Endothelial cell of umbilical vein (primary cell): Measurements from ENCODE around the gene BLTP2. TPM values are rescaled to one million over a fixed set of nuclear protein-coding genes. Genes with fewer than 3 reads are reported as not detected.

Experiments used
- BruUV-seq: library from RNA; stranded (reverse); fragments of 400-500 nt; replicated peaks from 2 replicates; lab custom pipeline; 2021; lab: Mats Ljungman, UMichigan
- CTCF ChIA-PET: fragments of 300-600, 350-600 bp; sonication (Branson Sonifier 250); formaldehyde crosslinking; loops from one replicate; lab custom pipeline; 2021; ENCODE audit warnings: antibody characterized with exemption, inconsistent platforms; lab: Charles Lee
- POLR2A ChIA-PET: fragments of 300-600, 350-600 bp; sonication (Branson Sonifier 250); formaldehyde crosslinking; loops from one replicate; lab custom pipeline; 2021; ENCODE audit warnings: antibody characterized with exemption, inconsistent platforms; lab: Charles Lee
- DNase-seq: peaks from one replicate; pipeline ENCODE4 v3.0.0-alpha.2; 2011; ENCODE audit warnings: low read depth, low spot score
- FAIRE-seq: peaks from 2 replicates; lab custom pipeline; 2011; peaks lifted over from hg19 to GRCh38; lab: Jason Lieb, UNC
- H2AFZ ChIP-seq: 2 replicates; pipeline ENCODE4 v1.6.0; 2012; ENCODE audit warnings: low read depth, low read length, control low read depth, inconsistent platforms
- H3K27ac ChIP-seq: 2 replicates; pipeline ENCODE4 v1.5.1; 2011; ENCODE audit warnings: low read depth, mild to moderate bottlenecking, control low read depth, low read length, moderate library complexity; ENCODE audit not compliant: insufficient read depth
- H3K27me3 ChIP-seq, 2 experiments: 2 replicates each; pipeline versions ENCODE4 v1.6.0 to v1.6.1; 2011; ENCODE audit warnings: low read length in 2 of 2, mixed read lengths in 1 of 2; ENCODE audit not compliant: control insufficient read depth in 2 of 2, insufficient read depth in 2 of 2
- H3K36me3 ChIP-seq, 2 experiments: 2 replicates in 1 of 2; 3 replicates in 1 of 2; pipeline ENCODE4 v1.5.1; 2011; ENCODE audit warnings: low read length in 2 of 2, mild to moderate bottlenecking in 1 of 2, moderate library complexity in 1 of 2; ENCODE audit not compliant: control insufficient read depth in 2 of 2, insufficient read depth in 2 of 2; ENCODE audit errors: extremely low read depth in 1 of 2
- H3K4me1 ChIP-seq: 3 replicates; pipeline ENCODE4 v1.5.1; 2011; ENCODE audit warnings: mild to moderate bottlenecking, low read length; ENCODE audit not compliant: control insufficient read depth, insufficient read depth; ENCODE audit errors: extremely low read depth
- H3K4me2 ChIP-seq: 2 replicates; pipeline ENCODE4 v1.6.1; 2011; ENCODE audit warnings: low read length, control low read depth, mixed read lengths; ENCODE audit not compliant: insufficient read depth
- H3K4me3 ChIP-seq, 3 experiments: fragments of 200-600 bp in 1 of 3; sonication (generic), shearing (Covaris generic) in 1 of 3; replicated peaks in 1 of 3; 2 replicates each; pipeline ENCODE4 v1.5.1; 2011 to 2016; ENCODE audit warnings: control low read depth in 3 of 3, low read length in 3 of 3, mild to moderate bottlenecking in 2 of 3, inconsistent platforms in 1 of 3, low read depth in 1 of 3, moderate library complexity in 1 of 3; ENCODE audit not compliant: insufficient read depth in 1 of 3
- H3K79me2 ChIP-seq: 2 replicates; pipeline ENCODE4 v1.6.0; 2012; ENCODE audit warnings: low read length, inconsistent platforms; ENCODE audit not compliant: control insufficient read depth, insufficient read depth
- H3K9ac ChIP-seq: replicated peaks from 2 replicates; pipeline ENCODE3; 2011; ENCODE audit warnings: low read length, control low read depth; ENCODE audit not compliant: insufficient read depth; ENCODE audit errors: extremely low read depth
- H3K9me1 ChIP-seq: replicated peaks from 3 replicates; pipeline ENCODE4 v1.6.0; 2011; ENCODE audit warnings: mild to moderate bottlenecking, low read length; ENCODE audit not compliant: control insufficient read depth, insufficient read depth; ENCODE audit errors: extremely low read depth
- H3K9me3 ChIP-seq: replicated peaks from 2 replicates; pipeline ENCODE4 v1.5.1; 2012; ENCODE audit warnings: low read length, inconsistent platforms; ENCODE audit not compliant: control insufficient read depth, insufficient read depth
- H4K20me1 ChIP-seq: replicated peaks from 2 replicates; pipeline ENCODE3; 2011; ENCODE audit warnings: mild to moderate bottlenecking, low read length; ENCODE audit not compliant: control insufficient read depth, insufficient read depth; ENCODE audit errors: extremely low read depth
- CTCF ChIP-seq, 2 donors: IDR thresholded peaks; 1 replicate in 1 of 2; 2 replicates in 1 of 2; pipeline ENCODE4 v1.5.1; 2011; ENCODE audit warnings: low read length in 2 of 2, mild to moderate bottlenecking in 2 of 2, moderate library complexity in 2 of 2, control low read depth in 1 of 2, inconsistent platforms in 1 of 2, low read depth in 1 of 2; ENCODE audit not compliant: insufficient read depth in 1 of 2; ENCODE audit errors: extremely low read depth in 1 of 2
- EZH2 ChIP-seq: IDR thresholded peaks from 2 replicates; pipeline ENCODE4 v1.6.1; 2012; ENCODE audit warnings: borderline replicate concordance, low read depth, mild to moderate bottlenecking, moderate library complexity, low read length, inconsistent platforms; ENCODE audit not compliant: severe bottlenecking
- GATA2 ChIP-seq: IDR thresholded peaks from 2 replicates; pipeline ENCODE4 v1.7.0; 2011; ENCODE audit warnings: low read depth, mild to moderate bottlenecking, moderate library complexity, mixed read lengths, low read length; ENCODE audit not compliant: insufficient read length, insufficient read depth
- MYC ChIP-seq: IDR thresholded peaks from one replicate; pipeline ENCODE4 v1.6.1; 2011; ENCODE audit warnings: mild to moderate bottlenecking, low read depth, low read length
- POLR2A ChIP-seq: IDR thresholded peaks from 2 replicates; pipeline ENCODE4 v1.6.1; 2012; ENCODE audit warnings: low read depth, mild to moderate bottlenecking, control low read depth, low read length
- dilution Hi-C: fragments of 300-500 bp; cut with MboI; formaldehyde crosslinking; loops from one replicate; pipeline ENCODE4 v1.15.0; 2019; ENCODE audit warnings: low sequenced_read_pairs; ENCODE audit not compliant: extremely low pct_ligation_motif_present
- intact Hi-C: fragments of 100-400 bp; cut with micrococcal nuclease; formaldehyde crosslinking; loops from one replicate; pipeline ENCODE4 v1.10.0; 2022
- polyA plus RNA-seq, 4 experiments: library from polyadenylated mRNA; depleted of rRNA in 3 of 4; stranded (reverse) in 3 of 4; unstranded in 1 of 4; fragments of >200 nt; gene quantifications; 2 replicates each; pipeline versions ENCODE4 v1.2.1 to v1.2.3, GENCODE V29; 2011 to 2012; ENCODE audit warnings: missing spikeins in 1 of 4
- total RNA-seq: library from RNA; stranded (reverse); gene quantifications from 2 replicates; pipeline ENCODE4 v1.2.3, GENCODE V29; 2021

BLTP2 gene
- total and polyA plus RNA-seq, 2 donors (not counting 3 experiments of a cell fraction or from before 2014, with no cell fraction given), result 91.4 to 164 TPM

GRCh38 chr17:28646039-28646754 is 1.2 kb upstream of the BLTP2 start:
- TF ChIP-seq MYC, result no peak
- TF ChIP-seq EZH2, result no peak
- no peak for TF ChIP-seq CTCF (IDR thresholded peaks at IDR 0.05; ENCODE audit: extremely low read depth in 1 of 2, insufficient read depth in 1 of 2, low read depth in 1 of 2, low read length in 2 of 2)
- no peak for TF ChIP-seq GATA2
- peak; percentile 41 for TF ChIP-seq POLR2A
- Histone ChIP-seq H3K9me3 (no peaks in the 10 kb centered on the region), H2AFZ (peak overlapping the region; percentile 72), H3K4me1 (peaks cover 23% of the 10 kb centered on the region), H3K27me3 (no peaks in the 10 kb centered on the region), H3K79me2 (peaks cover 23% of the 10 kb centered on the region), H3K27ac (peak overlapping the region; percentile 55), H4K20me1 (no peaks in the 10 kb centered on the region), H3K4me3 (no peak overlapping the region), H3K4me2 (peak overlapping the region; percentile 7), H3K36me3 (peaks cover 18 to 19% of the 10 kb centered on the region in 2 experiments), H3K9me1 (no peaks in the 10 kb centered on the region), H3K9ac (peak overlapping the region; percentile 17)
- BruUV-seq, result no TSS peak
- POLR2A ChIA-PET, result no interaction called here
- CTCF ChIA-PET, result interaction anchor here (0.7 to 2.8 kb wide), 22 partner anchors 9 to 471 kb away, joined by 3 to 49 read pairs (median 5); partner anchors contain the start of genes RPL23A, SDF2, SUPT6H and TLCD1
- FAIRE-seq (no peak), DNase-seq (no peak)
- intact Hi-C loops (loop anchor here (2.0 to 5.0 kb wide), 2 partner anchors 17 to 71 kb away; partner anchors contain the start of genes RAB34, RPL23A and SUPT6H), dilution Hi-C loops (no loop called here)
